Measurements from ENCODE around the gene ADRA1B.
A peak's percentile ranks its signal among the peaks of the same experiment; 100 is the strongest.

The ADRA1B gene

GRCh38 chr5:159911349-159911748 lies 4.9 kb upstream of the ADRA1B start:
- H3K36me3 ChIP-seq (ENCODE audit: control insufficient read depth in 1 of 2, insufficient read depth in 2 of 2, low read length in 2 of 2) = no peaks in the 10 kb centered on the region
- H3K9me3 ChIP-seq (ENCODE audit: control insufficient read depth in 1 of 2, low read length in 2 of 2) = no peaks in the 10 kb centered on the region
- H3K27ac ChIP-seq (ENCODE audit: low read length) = no peak overlapping the region
- no peak overlapping the region for H3K4me3 ChIP-seq (ENCODE audit: low read depth in 1 of 2, low read length in 2 of 2)
- H3K4me1 ChIP-seq (ENCODE audit: control insufficient read depth in 1 of 2, insufficient read depth in 2 of 2, low read length in 2 of 2) = peaks cover 0 to 8% of the 10 kb centered on the region in 2 donors
- no peaks in the 10 kb centered on the region for H3K27me3 ChIP-seq (ENCODE audit: low read depth, low read length)

- Histone ChIP-seq H3K36me3 (ENCODE audit: control insufficient read depth in 1 of 2, insufficient read depth in 2 of 2, low read length in 2 of 2) (no peaks in the 10 kb centered on the region), H3K27me3 (ENCODE audit: low read depth, low read length) (no peaks in the 10 kb centered on the region), H3K4me3 (ENCODE audit: low read depth in 1 of 2, low read length in 2 of 2) (no peak overlapping the region), H3K4me1 (ENCODE audit: control insufficient read depth in 1 of 2, insufficient read depth in 2 of 2, low read length in 2 of 2) (peaks cover 0 to 8% of the 10 kb centered on the region in 2 donors), H3K27ac (ENCODE audit: low read length) (no peak overlapping the region), H3K9me3 (ENCODE audit: control insufficient read depth in 1 of 2, low read length in 2 of 2) (no peaks in the 10 kb centered on the region)
Measured at GRCh38 chr5:159912033-159912800, 4.1 kb upstream of the ADRA1B start.

GRCh38 chr5:159913048-159913447 lies 3.2 kb upstream of the ADRA1B start:
- peaks cover 0 to 8% of the 10 kb centered on the region in 2 donors for H3K4me1 ChIP-seq (ENCODE audit: control insufficient read depth in 1 of 2, insufficient read depth in 2 of 2, low read length in 2 of 2)
- H3K9me3 ChIP-seq (ENCODE audit: control insufficient read depth in 1 of 2, low read length in 2 of 2) = no peaks in the 10 kb centered on the region
- H3K27ac ChIP-seq (ENCODE audit: low read length) = no peak overlapping the region
- no peak overlapping the region for H3K4me3 ChIP-seq (ENCODE audit: low read depth in 1 of 2, low read length in 2 of 2)
- H3K27me3 ChIP-seq (ENCODE audit: low read depth, low read length) = no peaks in the 10 kb centered on the region
- H3K36me3 ChIP-seq (ENCODE audit: control insufficient read depth in 1 of 2, insufficient read depth in 2 of 2, low read length in 2 of 2) = no peaks in the 10 kb centered on the region

- no peaks in the 10 kb centered on the region for H3K36me3 ChIP-seq (ENCODE audit: control insufficient read depth in 1 of 2, insufficient read depth in 2 of 2, low read length in 2 of 2)
- H3K27ac ChIP-seq (ENCODE audit: low read length) = no peak overlapping the region
- no peaks in the 10 kb centered on the region for H3K27me3 ChIP-seq (ENCODE audit: low read depth, low read length)
- no peaks in the 10 kb centered on the region for H3K9me3 ChIP-seq (ENCODE audit: control insufficient read depth in 1 of 2, low read length in 2 of 2)
- H3K4me1 ChIP-seq (ENCODE audit: control insufficient read depth in 1 of 2, insufficient read depth in 2 of 2, low read length in 2 of 2) = peaks cover 0 to 8% of the 10 kb centered on the region in 2 donors
- H3K4me3 ChIP-seq (ENCODE audit: low read depth in 1 of 2, low read length in 2 of 2) = no peak overlapping the region
Measured at GRCh38 chr5:159913501-159913900, 2.8 kb upstream of the ADRA1B start.

GRCh38 chr5:159916841-159917761 lies 819 bp downstream of the ADRA1B start:
- Histone ChIP-seq H3K27me3 (ENCODE audit: low read depth, low read length) (no peaks in the 10 kb centered on the region), H3K4me3 (ENCODE audit: low read depth in 1 of 2, low read length in 2 of 2) (peak overlapping the region in 1 of 2 donors; percentile 31), H3K27ac (ENCODE audit: low read length) (no peak overlapping the region), H3K9me3 (ENCODE audit: control insufficient read depth in 1 of 2, low read length in 2 of 2) (no peaks in the 10 kb centered on the region), H3K4me1 (ENCODE audit: control insufficient read depth in 1 of 2, insufficient read depth in 2 of 2, low read length in 2 of 2) (peaks cover 0 to 8% of the 10 kb centered on the region in 2 donors), H3K36me3 (ENCODE audit: control insufficient read depth in 1 of 2, insufficient read depth in 2 of 2, low read length in 2 of 2) (no peaks in the 10 kb centered on the region)

- H3K36me3 ChIP-seq (ENCODE audit: control insufficient read depth in 1 of 2, insufficient read depth in 2 of 2, low read length in 2 of 2) = no peaks in the 10 kb centered on the region
- H3K9me3 ChIP-seq (ENCODE audit: control insufficient read depth in 1 of 2, low read length in 2 of 2) = no peaks in the 10 kb centered on the region
- no peaks in the 10 kb centered on the region for H3K4me1 ChIP-seq (ENCODE audit: control insufficient read depth in 1 of 2, insufficient read depth in 2 of 2, low read length in 2 of 2)
- no peak overlapping the region for H3K27ac ChIP-seq (ENCODE audit: low read length)
- no peak overlapping the region for H3K4me3 ChIP-seq (ENCODE audit: low read depth in 1 of 2, low read length in 2 of 2)
- no peaks in the 10 kb centered on the region for H3K27me3 ChIP-seq (ENCODE audit: low read depth, low read length)
Measured at GRCh38 chr5:159917994-159918393, 1.7 kb downstream of the ADRA1B start.

- Histone ChIP-seq H3K4me3 (ENCODE audit: low read depth in 1 of 2, low read length in 2 of 2) (no peak overlapping the region), H3K9me3 (ENCODE audit: control insufficient read depth in 1 of 2, low read length in 2 of 2) (no peaks in the 10 kb centered on the region), H3K27ac (ENCODE audit: low read length) (no peak overlapping the region), H3K4me1 (ENCODE audit: control insufficient read depth in 1 of 2, insufficient read depth in 2 of 2, low read length in 2 of 2) (no peaks in the 10 kb centered on the region), H3K36me3 (ENCODE audit: control insufficient read depth in 1 of 2, insufficient read depth in 2 of 2, low read length in 2 of 2) (no peaks in the 10 kb centered on the region), H3K27me3 (ENCODE audit: low read depth, low read length) (no peaks in the 10 kb centered on the region)
Measured at GRCh38 chr5:159921721-159922120, 5.4 kb downstream of the ADRA1B start.

- Histone ChIP-seq H3K27me3 (ENCODE audit: low read depth, low read length) (no peaks in the 10 kb centered on the region), H3K4me3 (ENCODE audit: low read depth in 1 of 2, low read length in 2 of 2) (no peak overlapping the region), H3K9me3 (ENCODE audit: control insufficient read depth in 1 of 2, low read length in 2 of 2) (no peaks in the 10 kb centered on the region), H3K36me3 (ENCODE audit: control insufficient read depth in 1 of 2, insufficient read depth in 2 of 2, low read length in 2 of 2) (no peaks in the 10 kb centered on the region), H3K27ac (ENCODE audit: low read length) (no peak overlapping the region), H3K4me1 (ENCODE audit: control insufficient read depth in 1 of 2, insufficient read depth in 2 of 2, low read length in 2 of 2) (no peaks in the 10 kb centered on the region)
Measured at GRCh38 chr5:159923008-159923407, 6.7 kb downstream of the ADRA1B start.

- no peaks in the 10 kb centered on the region for H3K9me3 ChIP-seq (ENCODE audit: control insufficient read depth in 1 of 2, low read length in 2 of 2)
- no peak overlapping the region for H3K27ac ChIP-seq (ENCODE audit: low read length)
- no peaks in the 10 kb centered on the region for H3K4me1 ChIP-seq (ENCODE audit: control insufficient read depth in 1 of 2, insufficient read depth in 2 of 2, low read length in 2 of 2)
- no peaks in the 10 kb centered on the region for H3K36me3 ChIP-seq (ENCODE audit: control insufficient read depth in 1 of 2, insufficient read depth in 2 of 2, low read length in 2 of 2)
- no peak overlapping the region for H3K4me3 ChIP-seq (ENCODE audit: low read depth in 1 of 2, low read length in 2 of 2)
- no peaks in the 10 kb centered on the region for H3K27me3 ChIP-seq (ENCODE audit: low read depth, low read length)
Measured at GRCh38 chr5:159928122-159928909, 12.0 kb downstream of the ADRA1B start.

GRCh38 chr5:159929176-159929575 lies 12.9 kb downstream of the ADRA1B start:
- no peak overlapping the region for H3K27ac ChIP-seq (ENCODE audit: low read length)
- H3K4me3 ChIP-seq (ENCODE audit: low read depth in 1 of 2, low read length in 2 of 2) = no peak overlapping the region
- H3K9me3 ChIP-seq (ENCODE audit: control insufficient read depth in 1 of 2, low read length in 2 of 2) = no peaks in the 10 kb centered on the region
- peaks cover 0 to 5% of the 10 kb centered on the region in 2 donors for H3K4me1 ChIP-seq (ENCODE audit: control insufficient read depth in 1 of 2, insufficient read depth in 2 of 2, low read length in 2 of 2)
- no peaks in the 10 kb centered on the region for H3K27me3 ChIP-seq (ENCODE audit: low read depth, low read length)
- no peaks in the 10 kb centered on the region for H3K36me3 ChIP-seq (ENCODE audit: control insufficient read depth in 1 of 2, insufficient read depth in 2 of 2, low read length in 2 of 2)

Data from muscle layer of duodenum (tissue), 2 donors.